Hematopoietic multipotent progenitor cell treated with erythropoietin and hydrocortisone succinate and interleukin-3 and kit ligand, for 17 days (in vitro differentiated cells): ENCODE data around the gene GINS3.

ENCODE experiments used
- DNase-seq: peaks from one replicate; pipeline ENCODE4 v3.0.0-alpha.2; 2015; ENCODE audit warnings: low spot score

The GINS3 gene

GRCh38 chr16:58425756-58426494 lies 33.7 kb downstream of the GINS3 start:
- no peak for DNase-seq

- DNase-seq, result no peak
These were observed 34.7 kb downstream of the GINS3 start for GRCh38 chr16:58426966-58427365.

GRCh38 chr16:58428621-58429542 lies 36.6 kb downstream of the GINS3 start:
- DNase-seq, result no peak

- no peak for DNase-seq
These were observed 38.4 kb downstream of the GINS3 start for GRCh38 chr16:58430718-58431117.

- no peak for DNase-seq
These were observed 41.3 kb downstream of the GINS3 start for GRCh38 chr16:58433569-58433951.

GRCh38 chr16:58435779-58436178 lies 43.5 kb downstream of the GINS3 start:
- DNase-seq, result no peak

GRCh38 chr16:58440131-58440530 lies 47.9 kb downstream of the GINS3 start:
- DNase-seq, result no peak

GRCh38 chr16:58442547-58442946 lies 50.3 kb downstream of the GINS3 start:
- no peak for DNase-seq

GRCh38 chr16:58443783-58444182 lies 51.5 kb downstream of the GINS3 start:
- DNase-seq, result no peak

- no peak for DNase-seq
These were observed 52.0 kb downstream of the GINS3 start for GRCh38 chr16:58444265-58444664.

GRCh38 chr16:58448890-58449289 lies 56.6 kb downstream of the GINS3 start:
- no peak for DNase-seq

GRCh38 chr16:58449306-58449705 lies 57.0 kb downstream of the GINS3 start:
- no peak for DNase-seq

- DNase-seq, result no peak
These were observed 57.5 kb downstream of the GINS3 start for GRCh38 chr16:58449768-58450167.

- no peak for DNase-seq
These were observed 58.3 kb downstream of the GINS3 start for GRCh38 chr16:58450590-58450989.

GRCh38 chr16:58451265-58451689 lies 59.0 kb downstream of the GINS3 start:
- DNase-seq, result no peak

GRCh38 chr16:58451945-58452401 lies 59.7 kb downstream of the GINS3 start:
- peak; percentile 17 for DNase-seq

GRCh38 chr16:58452640-58453039 lies 60.4 kb downstream of the GINS3 start:
- DNase-seq, result no peak

- DNase-seq, result no peak
These were observed 61.9 kb downstream of the GINS3 start for GRCh38 chr16:58454178-58454577.

- DNase-seq, result no peak
These were observed 62.6 kb downstream of the GINS3 start for GRCh38 chr16:58454856-58455255.
